Measurements from ENCODE around the gene HMX1.

The HMX1 gene

DNA sequence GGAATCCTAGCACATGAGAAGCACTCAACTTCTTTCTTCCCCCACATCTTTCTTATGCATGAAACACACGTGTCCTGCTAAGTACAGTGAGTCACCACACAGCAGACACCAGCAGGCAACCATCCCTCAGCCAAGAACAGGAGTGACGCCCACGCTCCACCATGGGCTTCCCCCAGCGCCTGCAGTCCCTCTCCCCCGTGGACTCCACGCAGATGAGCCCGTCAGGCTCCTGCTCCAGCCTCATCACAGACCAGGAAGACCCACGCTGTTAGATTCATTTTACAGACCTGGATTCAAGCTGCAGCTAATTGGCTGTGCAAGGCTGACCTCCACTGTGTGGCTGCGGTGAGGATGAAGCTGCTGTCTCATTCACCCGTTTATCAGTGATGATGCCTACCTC is 16.7 kb downstream of the HMX1 start:
- DNase-seq, result no peak

DNA sequence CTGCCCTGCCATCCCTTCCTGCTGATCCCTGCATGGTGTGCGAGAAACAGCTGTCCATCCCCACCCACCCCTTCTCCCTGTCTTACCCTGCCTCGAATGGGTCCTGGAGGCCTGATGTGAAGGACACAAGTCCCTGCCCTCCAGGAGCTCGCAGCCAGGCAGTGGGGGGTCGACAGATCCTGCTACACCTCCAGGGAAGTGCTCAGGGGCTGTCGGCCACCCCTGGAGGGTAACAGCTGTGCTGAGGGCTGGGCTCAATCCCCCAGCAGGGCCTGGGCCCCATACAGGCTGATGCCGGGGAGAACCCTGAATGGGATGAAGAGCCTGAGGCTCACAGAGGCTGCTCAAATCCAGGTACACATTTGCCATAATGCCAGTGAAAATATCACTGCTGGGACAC is 17.6 kb downstream of the HMX1 start:
- DNase-seq, result no peak

DNA sequence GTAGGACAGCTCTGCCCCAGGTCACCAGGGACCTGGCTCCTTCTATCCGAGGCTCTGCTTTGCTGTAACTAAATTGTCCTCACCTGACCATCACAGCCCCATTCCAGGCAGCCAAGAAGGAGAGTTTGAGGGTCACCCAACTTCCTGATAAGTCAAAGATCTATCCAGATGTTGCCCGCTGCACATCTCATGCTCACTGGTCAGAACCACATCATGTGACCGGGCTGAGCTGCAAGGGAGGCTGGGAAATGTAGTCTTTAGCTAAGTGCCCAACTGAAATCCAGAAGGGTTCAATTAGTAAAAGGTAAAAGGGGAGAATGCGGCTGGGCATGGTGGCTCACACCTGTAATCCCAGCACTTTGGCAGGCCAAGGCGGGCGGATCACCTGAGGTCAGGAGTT is 18.4 kb downstream of the HMX1 start:
- DNase-seq, result no peak

DNA sequence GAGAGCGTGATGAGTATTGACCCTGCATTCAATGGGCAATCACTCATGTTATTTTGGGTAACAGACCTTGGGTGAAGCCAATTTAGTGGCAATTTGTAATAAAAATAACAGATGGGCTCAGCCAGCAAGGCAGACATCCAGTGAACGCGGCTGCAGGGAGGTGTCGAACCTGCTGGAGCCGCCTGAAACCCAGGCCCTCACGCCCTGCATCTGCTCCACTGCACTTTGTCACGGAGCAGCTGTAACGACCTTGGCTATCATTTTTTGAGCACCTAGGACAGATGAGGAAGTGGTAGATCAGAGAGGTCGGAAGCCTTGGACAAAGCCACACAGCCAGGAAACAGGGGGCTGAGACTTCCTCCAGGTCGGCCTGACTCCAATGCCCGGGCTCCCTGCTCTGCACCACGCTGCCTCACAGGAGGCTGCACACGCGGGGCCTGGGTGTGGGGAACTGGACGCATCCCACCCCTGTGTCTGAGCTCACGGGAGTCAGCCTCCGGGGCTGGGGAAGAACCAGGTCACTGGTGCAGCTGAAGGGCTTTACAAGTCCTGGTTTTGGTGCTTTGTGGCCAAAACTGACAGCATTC is 19.4 kb downstream of the HMX1 start:
- no peak for DNase-seq

DNA sequence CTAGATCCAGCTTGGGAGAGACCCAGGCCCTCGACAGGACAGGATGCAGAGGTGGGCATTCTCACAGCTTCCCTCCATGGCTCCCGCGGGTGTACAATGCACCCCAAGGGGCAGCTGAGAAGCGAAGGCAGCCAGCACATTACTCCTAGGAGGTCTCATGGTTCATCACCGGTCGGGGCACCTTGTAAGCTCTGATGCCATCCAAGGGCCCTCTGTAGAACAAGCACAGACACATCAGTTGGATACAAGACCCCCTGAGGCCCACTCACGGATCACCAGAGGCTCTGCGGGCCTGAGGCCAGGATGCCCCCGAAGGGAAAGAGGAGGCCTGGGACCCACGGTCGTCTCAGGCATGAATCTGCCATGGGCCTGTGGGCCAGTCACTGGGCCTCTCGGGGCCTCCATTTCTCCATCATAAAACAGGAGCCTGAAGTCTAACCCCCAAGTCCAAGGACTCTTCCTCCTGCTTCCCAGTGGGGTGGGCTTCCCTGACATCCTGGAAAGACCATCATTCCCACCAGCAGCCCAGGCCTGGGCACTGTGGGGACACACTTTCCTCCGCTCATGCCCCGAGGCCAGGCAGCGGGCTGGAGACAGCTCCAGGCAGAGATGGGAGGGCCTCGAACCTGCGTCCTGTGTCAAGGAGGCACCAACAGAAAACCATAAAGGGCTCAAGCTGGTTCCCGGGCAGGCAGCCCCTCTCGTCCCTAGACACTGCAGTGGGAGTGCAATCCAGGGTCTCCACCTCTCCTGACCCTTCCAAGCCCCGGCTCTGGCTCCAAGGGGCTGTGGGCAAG is 20.1 kb downstream of the HMX1 start:
- no peak for DNase-seq

DNA sequence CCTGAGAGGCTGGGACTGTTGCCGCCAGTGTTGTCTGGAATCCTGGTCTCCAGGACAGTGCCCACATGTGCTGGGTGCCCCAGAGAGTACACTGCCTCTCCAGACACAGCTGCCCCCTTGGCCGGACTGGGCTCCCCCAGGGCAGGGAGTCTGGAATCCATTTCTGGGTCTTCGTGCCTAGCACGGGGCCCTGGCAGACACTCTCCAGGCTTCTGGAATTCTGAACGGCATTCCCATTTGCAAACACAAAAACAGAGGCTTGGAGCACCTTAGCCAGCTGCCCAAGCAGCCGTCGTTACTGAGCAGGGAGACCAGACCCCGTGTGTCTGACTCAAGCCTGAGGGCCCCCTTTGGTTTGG is 20.8 kb downstream of the HMX1 start:
- DNase-seq, result no peak

DNA sequence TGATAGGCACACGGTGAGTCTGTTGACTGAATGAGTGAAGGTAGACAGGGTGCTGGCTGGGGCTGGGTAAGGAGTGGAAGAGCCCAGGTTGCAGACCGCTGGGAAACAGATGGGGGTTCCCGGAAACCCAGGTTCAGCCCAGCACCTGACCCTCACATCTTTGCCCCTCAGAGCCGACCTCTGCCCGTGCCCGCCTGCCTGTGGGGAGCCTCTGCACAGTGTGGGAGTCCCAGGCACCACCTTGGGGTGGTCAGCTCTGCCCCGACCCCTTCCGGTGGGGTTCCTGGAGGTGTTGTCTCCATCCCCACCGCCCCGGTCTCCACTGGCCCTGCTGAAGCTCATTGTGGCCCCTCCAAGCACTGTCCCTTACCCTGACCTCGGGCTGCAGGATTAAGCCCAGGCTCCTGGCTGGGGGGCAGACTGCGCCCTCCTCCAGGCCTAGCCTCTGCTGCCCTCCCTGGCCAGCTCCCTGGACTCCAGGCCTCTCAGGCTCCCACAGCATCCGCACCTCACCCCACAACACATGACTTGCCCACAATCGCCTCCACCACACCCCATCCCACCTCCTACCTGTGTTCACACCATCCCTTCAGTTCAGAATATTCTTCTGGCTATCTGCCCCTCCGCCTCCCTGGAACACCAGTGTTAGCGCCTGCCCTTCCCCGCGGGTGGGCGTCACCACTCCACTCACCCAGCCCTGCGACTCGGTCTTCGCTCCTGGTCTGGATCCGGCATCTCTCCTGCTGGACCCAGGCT is 21.4 kb downstream of the HMX1 start:
- DNase-seq, result no peak

DNA sequence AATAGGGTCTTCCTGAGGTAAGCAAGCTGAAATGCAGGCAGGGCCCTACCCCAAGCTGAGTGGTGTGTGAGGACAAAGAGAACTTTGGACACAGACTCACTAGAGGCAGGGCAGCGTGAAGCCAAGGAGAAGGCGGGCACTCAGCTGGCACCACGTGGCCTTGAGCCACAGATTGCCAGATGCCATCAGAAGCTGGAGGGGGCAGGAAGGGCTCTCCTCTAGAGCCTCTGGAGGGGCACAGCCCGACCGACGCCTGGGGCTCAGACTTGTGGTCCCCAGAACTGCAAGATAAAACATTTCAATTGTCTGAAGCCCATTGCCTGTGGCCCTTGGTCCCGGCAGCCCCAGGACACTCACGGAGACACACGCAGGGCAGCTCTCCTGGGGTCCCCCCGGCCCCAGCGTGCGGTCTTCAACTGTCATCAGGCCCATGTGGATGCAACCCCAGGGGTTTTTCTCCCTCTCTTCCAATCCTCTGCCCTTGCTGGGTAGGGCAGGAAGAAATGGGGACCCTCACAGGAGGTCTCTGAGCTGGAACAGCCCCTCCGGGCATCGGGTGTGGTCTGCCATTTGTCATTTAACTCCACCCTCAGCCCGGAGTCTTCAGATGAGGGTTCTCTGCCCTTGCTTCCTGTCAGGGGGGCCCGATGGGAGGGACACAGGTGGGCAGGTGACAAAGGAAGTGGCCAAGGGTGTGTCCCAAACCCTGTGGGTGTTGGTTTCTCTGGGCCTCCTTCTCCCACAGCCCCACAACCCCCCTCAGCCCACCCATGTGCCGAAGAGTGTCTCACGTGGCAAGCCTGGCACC is 22.2 kb downstream of the HMX1 start:
- DNase-seq, result no peak

DNA sequence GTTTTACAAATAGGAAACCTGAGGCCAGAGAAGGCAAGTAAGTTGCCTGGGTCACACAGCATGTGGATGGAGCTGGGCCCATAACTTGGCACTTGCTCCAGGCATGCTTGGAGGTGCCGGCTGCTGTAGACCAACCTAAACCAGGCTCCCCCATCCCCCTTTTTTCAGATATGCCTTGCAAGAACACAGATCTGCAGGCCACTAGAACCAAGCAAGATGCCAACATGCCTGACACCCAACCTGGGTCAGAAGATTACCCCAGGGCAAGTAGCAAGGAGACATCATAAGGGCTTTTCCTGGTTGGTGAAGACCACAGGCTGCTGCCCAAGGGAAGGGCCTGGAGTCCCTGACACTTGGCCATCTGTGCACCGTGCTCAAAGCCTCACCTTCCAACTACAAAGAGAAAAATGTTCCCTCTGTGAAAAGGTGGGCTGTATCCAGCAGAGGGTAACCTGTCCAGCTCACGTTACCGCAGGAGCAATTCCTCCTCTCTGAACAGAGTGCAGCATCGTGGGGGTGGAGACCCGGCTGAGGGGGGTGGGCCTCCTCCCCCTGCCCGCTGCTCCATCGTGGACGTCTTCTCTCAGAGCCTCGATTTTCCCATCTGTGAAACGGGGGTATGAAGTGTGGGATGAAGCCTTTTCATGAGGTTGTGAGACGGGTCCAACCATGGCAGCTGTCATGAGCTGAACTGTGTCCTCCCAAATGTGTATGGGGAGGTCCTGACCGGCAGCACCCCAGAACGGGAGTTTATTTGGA is 23.0 kb downstream of the HMX1 start:
- peak; percentile 6 for DNase-seq

DNA sequence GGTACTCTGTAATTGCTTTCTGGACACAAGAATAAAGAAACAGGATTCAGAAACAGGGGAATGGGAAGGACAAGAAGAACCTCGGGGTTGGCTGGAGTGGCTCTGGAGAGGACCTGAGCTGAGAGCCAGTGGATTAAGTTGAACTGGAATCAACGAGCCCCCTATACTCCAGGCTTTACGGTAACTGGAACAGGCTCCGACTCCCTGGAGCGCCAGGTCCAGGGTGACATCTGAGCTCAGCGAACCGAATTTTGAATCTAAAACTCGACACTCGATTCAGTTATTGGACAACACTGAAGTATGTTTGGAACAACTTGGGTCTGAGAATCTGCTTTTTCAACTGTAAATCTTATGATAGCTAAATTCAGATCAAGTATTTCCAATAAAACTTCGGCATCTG is 23.9 kb downstream of the HMX1 start:
- DNase-seq, result peak; percentile 22

DNA sequence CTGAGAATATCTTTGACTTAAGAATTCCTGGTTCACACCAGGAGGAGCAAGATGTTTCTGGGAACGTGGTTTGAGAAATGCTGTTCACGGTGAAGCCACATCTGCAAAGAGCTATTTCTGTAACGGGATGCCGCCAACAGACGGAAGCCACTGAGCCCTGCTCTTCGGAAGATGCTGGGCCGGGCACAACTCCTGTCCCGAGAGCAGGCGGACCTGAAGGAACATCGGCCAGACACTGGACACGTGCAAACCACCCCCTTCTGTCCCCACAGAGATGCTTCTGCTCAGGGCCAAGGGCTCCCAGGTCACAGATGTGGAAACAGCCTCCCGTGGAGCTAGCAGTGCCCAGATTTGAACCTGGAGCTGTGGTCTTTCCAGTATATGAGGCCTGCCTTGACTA is 24.3 kb downstream of the HMX1 start:
- peak; percentile 3 for DNase-seq

DNA sequence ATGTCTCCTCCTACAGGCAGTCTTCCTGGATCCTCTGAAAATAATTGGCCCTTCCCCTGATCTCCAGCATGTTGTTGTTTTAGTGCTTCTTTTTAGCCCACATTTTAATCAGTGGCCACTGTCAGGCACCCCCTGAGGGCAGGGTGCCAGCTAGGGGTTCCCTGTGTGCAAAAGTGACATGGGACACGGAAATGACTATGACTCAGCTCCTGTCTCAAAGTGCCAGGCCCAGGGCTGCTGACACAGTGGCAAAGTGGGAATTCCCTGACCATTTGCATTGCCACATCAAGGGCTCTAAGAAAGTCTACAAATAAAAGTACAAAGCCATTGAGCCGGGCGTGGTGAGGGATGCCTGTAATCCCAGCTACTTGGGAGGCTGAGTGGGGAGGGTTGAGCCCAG is 24.8 kb downstream of the HMX1 start:
- no peak for DNase-seq

DNA sequence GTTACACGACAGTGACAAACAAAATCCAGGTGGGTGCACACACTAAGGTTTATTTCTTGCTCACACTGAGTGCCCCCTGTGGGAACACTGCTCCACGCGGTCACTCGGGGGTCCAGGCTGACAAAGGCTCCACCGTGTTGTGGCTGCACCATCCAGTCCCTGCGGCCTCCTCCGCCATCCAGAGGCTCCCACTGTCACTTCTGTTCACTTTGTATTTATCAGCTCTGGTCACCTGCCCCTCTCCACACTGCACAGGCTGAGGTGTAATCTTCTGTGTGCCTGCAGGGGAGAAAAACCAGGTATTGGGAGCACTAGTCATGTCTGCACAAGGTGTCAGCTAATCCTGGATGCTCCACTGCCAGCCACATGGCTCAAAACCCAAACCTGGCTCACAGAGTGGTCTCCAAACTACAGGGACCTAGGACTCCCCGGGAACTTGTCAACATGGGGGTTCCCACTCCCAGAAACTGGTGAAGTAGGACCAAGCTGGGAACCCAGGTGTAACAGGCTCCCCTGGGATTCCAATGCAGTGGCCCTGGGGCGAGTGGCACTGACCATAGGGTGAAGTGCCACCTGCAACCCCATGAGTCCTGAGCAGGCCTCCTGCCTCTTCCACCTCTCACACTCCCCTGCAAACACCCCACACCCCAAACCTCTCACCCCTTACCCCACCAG is 25.5 kb downstream of the HMX1 start:
- peak; percentile 3 for DNase-seq

DNA sequence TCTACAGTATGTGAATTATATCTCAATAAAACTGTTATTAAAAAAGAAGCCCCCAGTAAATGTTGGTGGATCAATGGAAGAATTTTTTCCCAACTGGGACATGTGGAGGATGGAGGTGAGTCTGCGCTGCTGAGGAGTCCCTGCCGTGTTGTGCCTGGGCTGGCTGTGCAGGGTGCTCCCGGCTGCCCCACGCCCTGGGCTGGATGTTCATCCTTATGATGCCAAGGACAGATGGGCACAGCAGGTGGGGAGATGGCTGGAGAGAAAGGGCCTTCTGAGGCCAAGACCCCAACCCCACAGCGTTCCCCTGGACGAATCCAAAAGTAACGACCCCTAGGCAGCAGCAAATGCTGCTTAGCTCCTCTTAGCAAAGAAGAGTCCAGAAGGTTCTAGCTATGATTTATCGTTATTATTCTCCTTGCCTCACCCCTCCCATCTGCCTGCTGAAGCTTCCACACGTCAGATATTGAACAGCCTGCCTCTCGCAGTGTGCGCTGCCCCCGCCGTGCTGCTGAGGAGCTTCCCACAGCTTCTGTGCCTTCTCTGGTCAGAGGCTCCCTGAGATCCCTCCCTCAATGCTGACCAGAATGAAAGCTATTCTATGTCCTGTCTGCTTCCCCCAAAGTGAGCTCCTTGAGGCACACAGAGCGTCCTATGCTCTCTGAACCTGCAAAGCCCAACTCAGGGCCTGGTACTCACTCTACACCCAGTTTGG is 26.5 kb downstream of the HMX1 start:
- DNase-seq, result no peak

DNA sequence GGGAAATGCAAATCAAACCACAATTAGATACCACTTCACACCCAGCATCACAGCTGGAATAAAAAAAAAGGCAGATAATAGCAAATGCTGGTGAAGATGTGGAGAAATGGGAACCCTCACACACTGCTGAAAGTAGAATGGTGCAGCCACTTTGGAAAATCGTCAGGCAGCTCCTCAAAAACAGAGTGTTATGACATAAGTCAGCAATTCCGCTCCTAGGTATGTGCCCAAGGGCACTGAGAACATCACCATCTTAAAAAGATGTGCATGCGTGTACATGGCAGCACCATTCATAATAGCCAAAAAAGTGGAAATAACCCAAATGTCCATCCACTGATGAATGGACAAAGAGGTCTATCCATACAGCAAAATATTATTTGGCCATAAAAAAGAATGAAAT is 28.0 kb downstream of the HMX1 start:
- DNase-seq, result no peak

DNA sequence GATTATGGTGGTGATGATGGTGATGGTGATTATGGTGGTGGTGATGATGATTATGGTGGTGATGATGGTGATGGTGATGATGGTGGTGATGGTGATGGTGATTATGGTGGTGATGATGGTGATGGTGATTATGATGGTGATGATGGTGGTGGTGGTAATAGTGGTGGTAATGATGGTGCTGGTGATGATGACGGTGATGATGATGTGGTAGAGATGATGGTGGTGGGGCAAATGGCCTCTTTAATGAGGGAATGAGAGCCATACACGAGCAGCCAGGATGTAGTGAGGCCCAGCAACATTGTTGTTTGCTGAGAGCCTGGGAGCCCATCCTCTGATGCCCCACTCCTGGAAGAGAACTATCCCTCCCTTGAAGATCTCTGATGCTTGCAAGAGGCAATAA is 29.0 kb downstream of the HMX1 start:
- no peak for DNase-seq

DNA sequence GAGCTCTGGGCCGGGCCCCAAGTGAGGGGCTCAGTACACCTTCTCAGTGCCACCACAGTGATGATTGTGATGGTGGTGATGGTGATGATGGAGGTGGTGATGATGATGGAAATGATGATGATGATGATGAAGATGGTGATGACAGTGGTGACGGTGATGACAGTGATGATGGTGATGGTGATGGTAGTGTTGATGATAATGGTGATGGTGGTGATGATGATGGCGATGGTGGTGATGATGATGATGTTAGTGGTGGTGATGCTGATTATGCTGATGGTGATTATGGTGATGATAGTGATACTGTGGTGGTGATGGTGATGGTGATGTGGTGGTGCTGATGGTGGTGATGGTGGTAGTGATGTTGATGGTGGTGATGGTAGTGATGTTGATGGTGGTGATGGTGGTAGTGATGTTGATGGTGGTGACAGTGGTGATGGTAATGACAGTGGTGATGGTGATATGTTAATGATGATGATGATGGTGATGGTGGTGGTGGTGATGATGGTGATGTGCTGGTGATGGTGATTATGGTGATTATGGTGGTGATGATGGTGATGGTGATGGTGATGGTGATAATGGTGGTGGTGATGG is 29.9 kb downstream of the HMX1 start:
- DNase-seq, result peak; percentile 6

DNA sequence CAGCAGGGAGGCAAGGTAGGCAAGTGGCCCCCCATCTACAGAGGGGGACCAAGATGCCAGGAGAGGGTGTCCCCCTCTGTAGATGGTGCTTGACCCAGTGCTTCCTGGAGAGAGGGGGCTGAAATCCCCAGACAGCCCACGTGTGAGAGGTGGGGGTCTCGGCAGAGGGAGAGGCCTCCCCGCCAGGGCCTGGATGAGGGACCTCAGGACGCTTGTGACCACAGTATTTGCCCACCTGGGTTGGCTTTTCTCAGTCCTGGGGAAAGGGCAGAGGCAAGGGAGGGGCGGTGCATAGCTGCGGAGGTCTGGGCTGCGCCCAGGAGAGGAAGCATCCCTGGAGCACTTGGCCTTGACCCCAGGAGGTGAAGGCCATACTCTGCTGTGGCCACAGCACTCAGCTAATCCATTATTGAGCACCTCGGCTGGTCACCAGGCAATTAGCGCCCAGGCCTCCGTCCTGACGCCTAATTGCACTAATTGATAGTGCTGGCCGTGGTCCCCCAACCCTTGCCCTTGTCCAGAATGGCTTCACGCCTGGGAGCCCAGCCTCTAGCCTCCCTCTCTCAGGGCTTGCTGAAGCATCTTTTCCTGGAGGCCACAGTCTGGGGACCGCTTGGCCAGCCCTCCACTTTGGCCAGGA is 30.7 kb downstream of the HMX1 start:
- DNase-seq, result peak; percentile 5

DNA sequence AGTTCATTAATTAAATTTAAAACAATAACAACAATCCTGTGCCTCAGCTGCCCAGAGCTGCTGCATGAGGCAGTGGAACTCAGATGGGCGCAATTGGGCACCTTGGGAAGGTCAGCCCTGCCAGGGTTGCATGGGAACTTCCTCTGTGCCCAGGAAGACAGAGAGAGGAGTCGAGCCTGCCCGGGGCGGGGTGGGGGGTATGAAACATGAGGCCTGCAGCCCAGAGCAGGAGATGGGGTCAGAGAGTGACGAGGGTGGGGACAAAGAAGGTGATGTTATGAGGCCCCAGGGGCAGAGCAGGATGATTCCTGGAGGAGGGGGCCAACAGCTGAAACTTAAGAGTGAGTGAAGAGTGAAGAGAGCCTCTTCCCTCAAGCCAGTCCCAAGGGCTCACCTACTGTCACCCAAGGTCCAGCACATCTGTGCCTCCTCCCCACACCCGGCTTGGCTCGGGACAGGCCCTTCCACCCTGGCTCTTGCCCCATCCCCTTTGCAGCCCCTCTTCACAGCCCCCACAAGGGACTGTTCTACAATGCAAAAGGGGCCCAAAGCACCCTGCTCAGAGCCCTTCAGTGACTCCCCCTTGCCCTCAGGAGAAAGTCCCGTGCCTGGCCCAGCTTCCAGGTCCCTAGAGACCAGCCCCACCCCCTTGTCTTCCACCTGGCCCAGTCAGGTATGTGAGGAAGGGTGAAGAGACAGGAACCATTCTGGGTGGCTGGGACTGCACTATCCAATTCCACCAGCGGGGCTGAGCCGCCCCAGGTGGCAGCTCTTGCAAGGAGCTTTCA is 31.4 kb downstream of the HMX1 start:
- DNase-seq, result peak; percentile 11
